Right atrium auricular region (tissue), 2 donors: Measurements from ENCODE around the gene GET4. TPM values are rescaled to one million over a fixed set of nuclear protein-coding genes. Genes with fewer than 3 reads are reported as not detected.

Source experiments
- DNase-seq: peaks from one replicate; pipeline ENCODE4 v3.0.0-alpha.2; 2019; ENCODE audit warnings: low spot score
- H3K27ac ChIP-seq, 2 donors: fragments of 200-600 bp; sonication (generic); 1 replicate in 1 of 2; 2 replicates in 1 of 2; pipeline ENCODE4 v1.5.1; 2016 to 2019
- H3K27me3 ChIP-seq, 2 donors: fragments of 200-600 bp; sonication (generic); one replicate each; pipeline versions ENCODE4 v1.5.1 to v1.6.0; 2017 to 2019
- H3K36me3 ChIP-seq: fragments of 200-600 bp; sonication (generic); one replicate; pipeline ENCODE4 v1.5.1; 2016
- H3K4me1 ChIP-seq, 2 donors: fragments of 200-600 bp; sonication (generic); one replicate each; pipeline versions ENCODE4 v1.5.1 to v1.6.0; 2017 to 2019
- H3K4me3 ChIP-seq, 2 donors: fragments of 200-600 bp; sonication (generic); 1 replicate in 1 of 2; 2 replicates in 1 of 2; pipeline ENCODE4 v1.5.1; 2017 to 2019; ENCODE audit warnings: mild to moderate bottlenecking in 1 of 2, moderate library complexity in 1 of 2
- H3K9me3 ChIP-seq, 2 donors: fragments of 200-600 bp; sonication (generic); one replicate each; pipeline ENCODE4 v1.5.1; 2019
- total RNA-seq, 2 donors: library from RNA; depleted of rRNA; stranded (reverse); fragments of >200 nt; gene quantifications; one replicate each; pipeline ENCODE4 v1.1.0, GENCODE V29; 2016
- TF ChIP-seq, protein P1 (sequence below), 2 donors: fragments of 200-600 bp; sonication (generic); IDR thresholded peaks; one replicate each; pipeline ENCODE4 v1.5.1; 2019; ENCODE audit warnings: antibody characterized with exemption in 2 of 2

Gene GET4
- total RNA-seq, 2 donors from 2014 or later, result 16.1 to 19.7 TPM

DNA sequence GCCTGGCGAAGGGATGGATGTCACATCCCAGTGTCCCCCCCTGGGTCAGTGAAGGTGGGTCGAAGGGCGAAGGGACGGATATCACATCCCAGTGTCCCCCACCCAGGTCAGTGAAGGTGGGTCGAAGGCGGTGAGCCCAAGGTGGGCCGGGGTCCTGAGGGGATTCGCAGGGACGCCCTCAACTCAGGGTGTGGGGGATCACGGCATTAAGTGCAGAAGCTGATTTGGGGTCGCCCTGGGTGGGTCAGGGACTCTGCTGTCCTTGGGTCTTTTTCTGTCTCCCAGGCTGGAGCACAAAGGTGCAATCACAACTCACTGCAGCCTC, 56.3 kb downstream of the GET4 start:
- Histone ChIP-seq H3K27ac (no peak overlapping the region), H3K9me3 (no peaks in the 10 kb centered on the region), H3K27me3 (no peaks in the 10 kb centered on the region), H3K4me1 (no peaks in the 10 kb centered on the region), H3K36me3 (no peaks in the 10 kb centered on the region), H3K4me3 (no peak overlapping the region)
- TF ChIP-seq, protein P1, sequence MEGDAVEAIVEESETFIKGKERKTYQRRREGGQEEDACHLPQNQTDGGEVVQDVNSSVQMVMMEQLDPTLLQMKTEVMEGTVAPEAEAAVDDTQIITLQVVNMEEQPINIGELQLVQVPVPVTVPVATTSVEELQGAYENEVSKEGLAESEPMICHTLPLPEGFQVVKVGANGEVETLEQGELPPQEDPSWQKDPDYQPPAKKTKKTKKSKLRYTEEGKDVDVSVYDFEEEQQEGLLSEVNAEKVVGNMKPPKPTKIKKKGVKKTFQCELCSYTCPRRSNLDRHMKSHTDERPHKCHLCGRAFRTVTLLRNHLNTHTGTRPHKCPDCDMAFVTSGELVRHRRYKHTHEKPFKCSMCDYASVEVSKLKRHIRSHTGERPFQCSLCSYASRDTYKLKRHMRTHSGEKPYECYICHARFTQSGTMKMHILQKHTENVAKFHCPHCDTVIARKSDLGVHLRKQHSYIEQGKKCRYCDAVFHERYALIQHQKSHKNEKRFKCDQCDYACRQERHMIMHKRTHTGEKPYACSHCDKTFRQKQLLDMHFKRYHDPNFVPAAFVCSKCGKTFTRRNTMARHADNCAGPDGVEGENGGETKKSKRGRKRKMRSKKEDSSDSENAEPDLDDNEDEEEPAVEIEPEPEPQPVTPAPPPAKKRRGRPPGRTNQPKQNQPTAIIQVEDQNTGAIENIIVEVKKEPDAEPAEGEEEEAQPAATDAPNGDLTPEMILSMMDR (IDR thresholded peaks at IDR 0.05), result no peak
- no peak for DNase-seq

- TF ChIP-seq, protein P1 (IDR thresholded peaks at IDR 0.05), result no peak
- H3K27me3 ChIP-seq, result no peaks in the 10 kb centered on the region
- H3K4me1 ChIP-seq, result no peaks in the 10 kb centered on the region
- no peaks in the 10 kb centered on the region for H3K36me3 ChIP-seq
- no peak overlapping the region for H3K4me3 ChIP-seq
- H3K27ac ChIP-seq, result no peak overlapping the region
- DNase-seq, result no peak
- H3K9me3 ChIP-seq, result no peaks in the 10 kb centered on the region
These were observed 58.3 kb downstream of the GET4 start for GRCh38 chr7:934469-935163.

GRCh38 chr7:935164-935873, 59.0 kb downstream of the GET4 start:
- H3K36me3 ChIP-seq, result no peaks in the 10 kb centered on the region
- TF ChIP-seq, protein P1 (IDR thresholded peaks at IDR 0.05), result no peak
- DNase-seq, result no peak
- no peaks in the 10 kb centered on the region for H3K9me3 ChIP-seq
- no peak overlapping the region for H3K27ac ChIP-seq
- no peaks in the 10 kb centered on the region for H3K4me1 ChIP-seq
- no peak overlapping the region for H3K4me3 ChIP-seq
- no peaks in the 10 kb centered on the region for H3K27me3 ChIP-seq

GRCh38 chr7:935874-936385, 59.6 kb downstream of the GET4 start:
- H3K4me1 ChIP-seq, result no peaks in the 10 kb centered on the region
- H3K27me3 ChIP-seq, result no peaks in the 10 kb centered on the region
- DNase-seq, result no peak
- no peaks in the 10 kb centered on the region for H3K36me3 ChIP-seq
- no peak overlapping the region for H3K27ac ChIP-seq
- TF ChIP-seq, protein P1 (IDR thresholded peaks at IDR 0.05), result no peak
- H3K4me3 ChIP-seq, result no peak overlapping the region
- H3K9me3 ChIP-seq, result no peaks in the 10 kb centered on the region

- no peak for DNase-seq
- Histone ChIP-seq H3K27ac (no peak overlapping the region), H3K4me1 (no peaks in the 10 kb centered on the region), H3K4me3 (no peak overlapping the region), H3K36me3 (no peaks in the 10 kb centered on the region), H3K27me3 (no peaks in the 10 kb centered on the region), H3K9me3 (no peaks in the 10 kb centered on the region)
- TF ChIP-seq, protein P1 (IDR thresholded peaks at IDR 0.05), result no peak
These were observed 60.2 kb downstream of the GET4 start for GRCh38 chr7:936386-937054.
